Body of pancreas (tissue), 4 donors: ENCODE results near the gene LCE1A.
A peak's percentile ranks its signal among the peaks of the same experiment; 100 is the strongest.

ENCODE experiments used
- POLR2A ChIP-seq, 3 donors: fragments of 450-650 bp; IDR thresholded peaks; one replicate each; pipeline ENCODE4 v1.6.1; 2016; ENCODE audit warnings: antibody characterized with exemption in 3 of 3, mild to moderate bottlenecking in 2 of 3
- TF ChIP-seq, protein P1 (sequence below), 7 experiments: fragments of 450-650 bp in 4 of 7; fragments of 200-600 bp in 3 of 7; sonication (generic) in 3 of 7; IDR thresholded peaks; one replicate each; pipeline ENCODE4 v1.5.1; 2016 to 2019; ENCODE audit warnings: antibody characterized with exemption in 7 of 7

DNA sequence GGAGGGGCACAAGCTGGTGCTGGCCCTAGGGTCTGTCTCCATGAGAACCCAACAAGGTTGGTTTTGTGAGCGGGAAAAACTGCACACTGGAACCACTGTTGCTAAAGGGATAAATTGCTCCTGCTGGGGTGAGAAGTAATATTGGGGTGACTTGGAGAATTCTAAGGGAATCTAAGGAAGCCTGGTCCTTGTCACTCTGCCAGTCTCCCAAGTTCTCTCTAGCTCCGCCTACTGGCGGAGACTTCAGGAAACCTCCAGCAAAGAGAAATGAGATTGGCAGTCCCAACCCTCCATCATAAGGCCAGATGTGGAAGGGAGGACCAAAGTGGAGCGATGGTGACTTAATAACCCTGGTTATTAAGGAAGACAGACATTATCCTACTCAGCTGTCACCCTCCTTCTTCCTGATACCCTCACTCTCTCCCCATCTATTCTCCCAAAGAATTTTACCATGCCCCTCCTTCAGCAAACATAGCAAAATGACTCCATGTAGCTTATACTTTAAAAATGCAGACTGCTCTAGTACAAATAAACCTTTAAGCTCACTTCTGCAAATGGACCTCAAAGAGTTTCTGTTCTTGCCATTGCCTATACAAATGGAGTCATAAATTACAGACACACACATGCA is 49.6 kb upstream of the LCE1A start:
- TF ChIP-seq, protein P1, sequence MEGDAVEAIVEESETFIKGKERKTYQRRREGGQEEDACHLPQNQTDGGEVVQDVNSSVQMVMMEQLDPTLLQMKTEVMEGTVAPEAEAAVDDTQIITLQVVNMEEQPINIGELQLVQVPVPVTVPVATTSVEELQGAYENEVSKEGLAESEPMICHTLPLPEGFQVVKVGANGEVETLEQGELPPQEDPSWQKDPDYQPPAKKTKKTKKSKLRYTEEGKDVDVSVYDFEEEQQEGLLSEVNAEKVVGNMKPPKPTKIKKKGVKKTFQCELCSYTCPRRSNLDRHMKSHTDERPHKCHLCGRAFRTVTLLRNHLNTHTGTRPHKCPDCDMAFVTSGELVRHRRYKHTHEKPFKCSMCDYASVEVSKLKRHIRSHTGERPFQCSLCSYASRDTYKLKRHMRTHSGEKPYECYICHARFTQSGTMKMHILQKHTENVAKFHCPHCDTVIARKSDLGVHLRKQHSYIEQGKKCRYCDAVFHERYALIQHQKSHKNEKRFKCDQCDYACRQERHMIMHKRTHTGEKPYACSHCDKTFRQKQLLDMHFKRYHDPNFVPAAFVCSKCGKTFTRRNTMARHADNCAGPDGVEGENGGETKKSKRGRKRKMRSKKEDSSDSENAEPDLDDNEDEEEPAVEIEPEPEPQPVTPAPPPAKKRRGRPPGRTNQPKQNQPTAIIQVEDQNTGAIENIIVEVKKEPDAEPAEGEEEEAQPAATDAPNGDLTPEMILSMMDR (IDR thresholded peaks at IDR 0.05): peak in 1 of 7 experiments; percentile 2
- TF ChIP-seq POLR2A (IDR thresholded peaks at IDR 0.05): no peak
